ENCODE data around the gene PAQR8.
"Not testable (repeated sequence)": the region's sequence is repeated elsewhere in the genome, so short reads cannot be mapped to it uniquely, and the experiment has no call there.

DNA sequence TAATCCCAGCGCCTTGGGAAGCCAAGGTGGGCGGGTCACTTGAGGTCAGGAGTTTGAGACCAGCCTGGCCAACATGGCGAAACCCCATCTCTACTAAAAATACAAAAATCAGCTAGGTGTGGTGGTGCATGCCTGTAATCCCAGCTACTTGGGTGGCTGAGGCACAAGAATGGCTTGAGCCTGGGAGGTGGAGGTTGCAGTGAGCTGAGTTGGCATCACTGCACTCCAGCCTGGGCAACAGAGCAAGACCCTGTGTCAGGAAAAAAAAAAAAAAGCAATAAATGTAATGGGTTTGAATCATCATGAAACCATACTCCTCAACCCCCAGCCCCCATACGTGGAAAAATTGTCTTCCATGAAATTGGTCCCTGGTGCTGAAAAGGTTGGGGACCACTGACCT, 26.2 kb downstream of the PAQR8 start:
- TF ChIP-seq, protein P1, sequence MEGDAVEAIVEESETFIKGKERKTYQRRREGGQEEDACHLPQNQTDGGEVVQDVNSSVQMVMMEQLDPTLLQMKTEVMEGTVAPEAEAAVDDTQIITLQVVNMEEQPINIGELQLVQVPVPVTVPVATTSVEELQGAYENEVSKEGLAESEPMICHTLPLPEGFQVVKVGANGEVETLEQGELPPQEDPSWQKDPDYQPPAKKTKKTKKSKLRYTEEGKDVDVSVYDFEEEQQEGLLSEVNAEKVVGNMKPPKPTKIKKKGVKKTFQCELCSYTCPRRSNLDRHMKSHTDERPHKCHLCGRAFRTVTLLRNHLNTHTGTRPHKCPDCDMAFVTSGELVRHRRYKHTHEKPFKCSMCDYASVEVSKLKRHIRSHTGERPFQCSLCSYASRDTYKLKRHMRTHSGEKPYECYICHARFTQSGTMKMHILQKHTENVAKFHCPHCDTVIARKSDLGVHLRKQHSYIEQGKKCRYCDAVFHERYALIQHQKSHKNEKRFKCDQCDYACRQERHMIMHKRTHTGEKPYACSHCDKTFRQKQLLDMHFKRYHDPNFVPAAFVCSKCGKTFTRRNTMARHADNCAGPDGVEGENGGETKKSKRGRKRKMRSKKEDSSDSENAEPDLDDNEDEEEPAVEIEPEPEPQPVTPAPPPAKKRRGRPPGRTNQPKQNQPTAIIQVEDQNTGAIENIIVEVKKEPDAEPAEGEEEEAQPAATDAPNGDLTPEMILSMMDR (IDR thresholded peaks at IDR 0.05) = not testable (repeated sequence)
- not testable (repeated sequence) for TF ChIP-seq POLR2A (IDR thresholded peaks at IDR 0.05)

Data from heart left ventricle (tissue), 13 donors.